NT2/D1 (cell line): Measurements from ENCODE around the gene SMIM29.

Source experiments
- SUZ12 ChIP-seq: IDR thresholded peaks from 2 replicates; pipeline ENCODE4 v1.6.1; 2011; ENCODE audit not compliant: insufficient read length, insufficient read depth; ENCODE audit errors: extremely low read depth
- YY1 ChIP-seq: IDR thresholded peaks from 2 replicates; pipeline ENCODE4 v1.6.1; 2011; ENCODE audit not compliant: insufficient read length, insufficient read depth

- TF ChIP-seq YY1 (no peak), SUZ12 (no peak)
Observed at GRCh38 chr6:34276191-34276590, 27.4 kb upstream of the SMIM29 start.
